CD14-positive monocyte (primary cell): Measurements from ENCODE around the gene VPS37C. TPM values are rescaled to one million over a fixed set of nuclear protein-coding genes. Genes with fewer than 3 reads are reported as not detected.
A peak's percentile ranks its signal among the peaks of the same experiment; 100 is the strongest.

ENCODE experiments used
- DNase-seq, 3 donors: peaks; one replicate each; pipeline ENCODE4 v3.0.0-alpha.2; 2011 to 2022
- H2AFZ ChIP-seq: 2 replicates; pipeline ENCODE4 v1.6.0; 2012; ENCODE audit warnings: mild to moderate bottlenecking, low read depth, low read length, inconsistent platforms; ENCODE audit not compliant: insufficient read depth, poor library complexity, severe bottlenecking
- H3K27ac ChIP-seq, 2 donors: 1 replicate in 1 of 2; 2 replicates in 1 of 2; pipeline ENCODE4 v1.5.1; 2012 to 2013; ENCODE audit warnings: low read length in 2 of 2, control low read depth in 1 of 2, inconsistent platforms in 1 of 2, low read depth in 1 of 2, mild to moderate bottlenecking in 1 of 2
- H3K27me3 ChIP-seq, 2 donors: one replicate each; pipeline versions ENCODE4 v1.6.0 to v1.6.1; 2011 to 2013; ENCODE audit warnings: low read length in 2 of 2; ENCODE audit not compliant: control insufficient read depth in 2 of 2, insufficient read depth in 2 of 2
- H3K36me3 ChIP-seq, 2 donors: replicated peaks in 1 of 2; 1 replicate in 1 of 2; 2 replicates in 1 of 2; pipeline versions ENCODE4 v1.5.1 to v1.6.1; 2012 to 2013; ENCODE audit warnings: low read length in 2 of 2, control low read depth in 1 of 2, inconsistent platforms in 1 of 2, mild to moderate bottlenecking in 1 of 2; ENCODE audit not compliant: insufficient read depth in 2 of 2, control insufficient read depth in 1 of 2
- H3K4me1 ChIP-seq, 2 donors: 1 replicate in 1 of 2; 2 replicates in 1 of 2; pipeline versions ENCODE4 v1.5.1 to v1.6.1; 2012 to 2013; ENCODE audit warnings: low read length in 2 of 2, control low read depth in 1 of 2, inconsistent platforms in 1 of 2, mild to moderate bottlenecking in 1 of 2, moderate library complexity in 1 of 2; ENCODE audit not compliant: insufficient read depth in 2 of 2, control insufficient read depth in 1 of 2
- H3K4me2 ChIP-seq: replicated peaks from 2 replicates; pipeline ENCODE3; 2012; ENCODE audit warnings: low read length, moderate library complexity, mild to moderate bottlenecking; ENCODE audit not compliant: poor library complexity, severe bottlenecking; ENCODE audit errors: extremely low read depth
- H3K4me3 ChIP-seq, 3 experiments: fragments of 200-600 bp in 1 of 3; sonication (generic) in 1 of 3; replicated peaks in 1 of 3; 1 replicate in 2 of 3; 2 replicates in 1 of 3; pipeline ENCODE4 v1.5.1; 2011 to 2013; ENCODE audit warnings: low read length in 3 of 3, mild to moderate bottlenecking in 3 of 3, control low read depth in 2 of 3, low read depth in 2 of 3, inconsistent platforms in 1 of 3, moderate library complexity in 1 of 3
- H3K79me2 ChIP-seq: 2 replicates; pipeline ENCODE4 v1.6.0; 2012; ENCODE audit warnings: mild to moderate bottlenecking, control low read depth, inconsistent platforms, low read length, moderate library complexity; ENCODE audit not compliant: insufficient read depth
- H3K9ac ChIP-seq: 2 replicates; pipeline ENCODE4 v1.6.0; 2017; ENCODE audit warnings: low read length, mild to moderate bottlenecking; ENCODE audit not compliant: insufficient read depth, poor library complexity, severe bottlenecking
- H3K9me3 ChIP-seq, 2 donors: replicated peaks in 1 of 2; 1 replicate in 1 of 2; 2 replicates in 1 of 2; pipeline versions ENCODE4 v1.5.1 to v1.6.1; 2012 to 2013; ENCODE audit warnings: low read length in 2 of 2, control low read depth in 1 of 2; ENCODE audit not compliant: control insufficient read depth in 1 of 2, insufficient read depth in 1 of 2
- H4K20me1 ChIP-seq: 2 replicates; pipeline ENCODE4 v1.6.0; 2012; ENCODE audit warnings: mild to moderate bottlenecking, low read length, control low read depth, moderate library complexity; ENCODE audit not compliant: insufficient read depth
- H3K27ac Mint-ChIP-seq, 7 donors: one replicate each; pipeline ENCODE4 v1.8.0; 2020; ENCODE audit warnings: mild to moderate bottlenecking in 7 of 7, mixed read lengths in 7 of 7, moderate library complexity in 6 of 7, inconsistent platforms in 2 of 7
- H3K27me3 Mint-ChIP-seq, 3 donors: one replicate each; pipeline ENCODE4 v1.8.0; 2021 to 2022; ENCODE audit warnings: low read depth in 3 of 3, mild to moderate bottlenecking in 3 of 3, mixed read lengths in 3 of 3, moderate library complexity in 3 of 3, inconsistent platforms in 1 of 3
- H3K36me3 Mint-ChIP-seq, 2 donors: one replicate each; pipeline ENCODE4 v1.8.0; 2020; ENCODE audit warnings: mixed read lengths in 2 of 2, inconsistent platforms in 1 of 2, mild to moderate bottlenecking in 1 of 2
- H3K4me1 Mint-ChIP-seq: one replicate; pipeline ENCODE4 v1.8.0; 2020; ENCODE audit warnings: mild to moderate bottlenecking, mixed read lengths
- H3K4me3 Mint-ChIP-seq, 2 donors: one replicate each; pipeline ENCODE4 v1.8.0; 2020; ENCODE audit warnings: mild to moderate bottlenecking in 2 of 2, mixed read lengths in 2 of 2, moderate library complexity in 1 of 2
- H3K9me3 Mint-ChIP-seq, 7 donors: one replicate each; pipeline ENCODE4 v1.8.0; 2020 to 2022; ENCODE audit warnings: mixed read lengths in 7 of 7, mild to moderate bottlenecking in 6 of 7, moderate library complexity in 6 of 7, inconsistent platforms in 2 of 7
- WGBS: methylation state at CpG from one replicate; pipeline ENCODE4 v1.1.5; 2013; ENCODE audit warnings: missing lambda C conversion rate; ENCODE audit not compliant: insufficient coverage; 5-methylcytosine and 5-hydroxymethylcytosine counted together
- intact Hi-C, 2 donors: fragments of 100-400 bp; cut with micrococcal nuclease; formaldehyde crosslinking; loops; one replicate each; pipeline versions ENCODE4 v1.15.0 to v1.15.1; 2023
- polyA plus RNA-seq, 3 donors: library from polyadenylated mRNA; depleted of rRNA in 1 of 3; unstranded in 2 of 3; stranded (reverse) in 1 of 3; fragments of 300-500 nt in 2 of 3; fragments of >200 nt in 1 of 3; fragmentation: Illumina TruSeq in 2 of 3; gene quantifications; 1 replicate in 2 of 3; 2 replicates in 1 of 3; pipeline ENCODE4 v1.2.3, GENCODE V29; 2012 to 2021
- TF ChIP-seq, protein P1 (sequence below): fragments of 200-600 bp; IDR thresholded peaks from one replicate; pipeline ENCODE4 v1.8.0; 2022; ENCODE audit warnings: antibody characterized with exemption, mild to moderate bottlenecking

The VPS37C gene
- polyA plus RNA-seq, 3 donors: 1.9 to 25.1 (median 3.8) TPM

DNA sequence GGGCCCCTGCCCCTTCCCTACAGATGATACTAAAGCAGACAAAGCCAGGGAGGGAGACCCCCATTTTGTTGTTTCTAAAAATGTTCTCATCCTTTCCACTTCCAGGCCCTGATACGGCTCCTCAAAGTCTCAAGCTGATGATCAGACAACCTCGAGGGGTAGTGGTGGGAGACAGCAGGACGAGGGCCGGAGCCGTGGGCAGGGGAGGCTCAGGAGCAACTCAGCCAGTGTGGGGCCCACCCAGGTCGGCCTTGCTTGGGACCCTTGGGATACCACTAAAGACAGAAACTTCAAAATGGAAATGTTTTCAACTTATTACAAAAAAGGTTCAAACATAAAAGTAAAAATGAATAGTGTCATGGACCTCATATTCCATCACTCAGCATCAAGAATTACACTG, 15.2 kb upstream of the VPS37C start:
- TF ChIP-seq, protein P1, sequence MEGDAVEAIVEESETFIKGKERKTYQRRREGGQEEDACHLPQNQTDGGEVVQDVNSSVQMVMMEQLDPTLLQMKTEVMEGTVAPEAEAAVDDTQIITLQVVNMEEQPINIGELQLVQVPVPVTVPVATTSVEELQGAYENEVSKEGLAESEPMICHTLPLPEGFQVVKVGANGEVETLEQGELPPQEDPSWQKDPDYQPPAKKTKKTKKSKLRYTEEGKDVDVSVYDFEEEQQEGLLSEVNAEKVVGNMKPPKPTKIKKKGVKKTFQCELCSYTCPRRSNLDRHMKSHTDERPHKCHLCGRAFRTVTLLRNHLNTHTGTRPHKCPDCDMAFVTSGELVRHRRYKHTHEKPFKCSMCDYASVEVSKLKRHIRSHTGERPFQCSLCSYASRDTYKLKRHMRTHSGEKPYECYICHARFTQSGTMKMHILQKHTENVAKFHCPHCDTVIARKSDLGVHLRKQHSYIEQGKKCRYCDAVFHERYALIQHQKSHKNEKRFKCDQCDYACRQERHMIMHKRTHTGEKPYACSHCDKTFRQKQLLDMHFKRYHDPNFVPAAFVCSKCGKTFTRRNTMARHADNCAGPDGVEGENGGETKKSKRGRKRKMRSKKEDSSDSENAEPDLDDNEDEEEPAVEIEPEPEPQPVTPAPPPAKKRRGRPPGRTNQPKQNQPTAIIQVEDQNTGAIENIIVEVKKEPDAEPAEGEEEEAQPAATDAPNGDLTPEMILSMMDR: no peak
- Histone ChIP-seq H3K27ac (no peak overlapping the region), H3K4me3 (no peak overlapping the region), H3K9me3 (peaks cover 0 to 9% of the 10 kb centered on the region in 2 donors), H4K20me1 (no peaks in the 10 kb centered on the region), H3K79me2 (no peaks in the 10 kb centered on the region), H3K36me3 (no peaks in the 10 kb centered on the region), H3K27me3 (no peaks in the 10 kb centered on the region), H3K4me1 (peaks cover 18% of the 10 kb centered on the region in 2 donors), H3K9ac (no peak overlapping the region), H2AFZ (no peak overlapping the region), H3K4me2 (no peak overlapping the region)
- intact Hi-C loops: no loop called here
- Mint-ChIP-seq H3K27ac (peak overlapping the region in 2 of 7 donors; percentile 59 to 60), H3K27me3 (peaks cover 0 to 4% (median 0%) of the 10 kb centered on the region in 3 donors), H3K4me1 (peaks cover 19% of the 10 kb centered on the region), H3K36me3 (peaks cover 7% of the 10 kb centered on the region in 2 donors), H3K9me3 (peaks cover 4 to 12% (median 8%) of the 10 kb centered on the region in 7 donors), H3K4me3 (no peak overlapping the region)
- WGBS: no CpG with 5 or more reads among the region's 6 CpGs
- no peak for DNase-seq

DNA sequence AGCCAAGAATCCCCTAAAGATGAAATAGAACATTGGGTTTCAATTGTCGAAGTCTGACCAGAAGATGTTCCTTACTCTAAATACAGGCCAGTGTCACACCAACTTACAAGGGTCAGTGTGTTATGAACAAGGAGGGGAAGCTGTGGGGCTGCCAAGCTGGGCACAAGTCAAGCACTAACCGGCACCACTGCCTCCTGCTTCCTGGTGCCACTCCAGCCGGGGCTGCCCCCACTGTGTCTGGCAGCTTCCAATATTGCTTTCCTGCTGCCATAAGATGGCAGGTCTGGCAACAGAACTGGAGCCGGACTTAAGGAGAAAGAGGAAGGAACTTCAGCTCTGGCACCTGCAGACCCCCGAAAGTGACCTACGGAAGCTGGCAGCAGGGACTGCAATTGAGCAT, 13.7 kb upstream of the VPS37C start:
- H3K9me3 Mint-ChIP-seq: peaks cover 4 to 12% (median 8%) of the 10 kb centered on the region in 7 donors

More for the DNA sequence above, 13.7 kb upstream of the VPS37C start:
- Histone ChIP-seq H3K79me2 (no peaks in the 10 kb centered on the region), H4K20me1 (no peaks in the 10 kb centered on the region), H3K4me3 (no peak overlapping the region), H3K4me2 (no peak overlapping the region), H2AFZ (no peak overlapping the region), H3K9me3 (peaks cover 0 to 9% of the 10 kb centered on the region in 2 donors), H3K9ac (no peak overlapping the region), H3K27ac (no peak overlapping the region), H3K4me1 (peaks cover 25 to 29% of the 10 kb centered on the region in 2 donors), H3K27me3 (no peaks in the 10 kb centered on the region), H3K36me3 (no peaks in the 10 kb centered on the region)
- Mint-ChIP-seq H3K27me3 (peaks cover 0 to 4% (median 0%) of the 10 kb centered on the region in 3 donors), H3K4me3 (no peak overlapping the region), H3K36me3 (peaks cover 7% of the 10 kb centered on the region in 2 donors), H3K4me1 (peaks cover 22% of the 10 kb centered on the region), H3K27ac (no peak overlapping the region)
- TF ChIP-seq, protein P1: no peak
- DNase-seq: no peak
- intact Hi-C loops: no loop called here
- 34% methylated on average over 3 of the region's 6 CpGs for WGBS
